ENCODE results near the gene AGBL4.

The AGBL4 gene

DNA sequence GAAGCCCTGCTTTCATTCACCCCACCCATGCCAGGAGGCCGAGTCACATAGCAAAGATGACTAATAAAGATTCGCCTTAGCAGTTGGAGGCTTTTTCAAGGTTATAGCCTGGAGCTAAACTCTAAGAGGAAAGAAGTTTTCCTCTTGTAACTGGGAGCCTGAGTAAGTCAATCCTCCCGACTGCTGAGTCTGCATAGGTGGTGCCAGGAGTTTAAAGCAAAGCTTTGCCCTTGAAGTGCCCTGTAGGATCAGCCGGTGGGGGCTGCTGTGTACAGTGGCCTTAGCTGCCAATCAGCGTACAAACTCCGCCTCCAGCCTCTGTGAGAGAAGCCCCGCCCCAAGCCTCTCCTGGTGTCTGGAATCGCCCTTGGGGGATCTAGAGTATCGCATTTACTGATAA is 1404.2 kb downstream of the AGBL4 start:
- no peak for DNase-seq

DNA sequence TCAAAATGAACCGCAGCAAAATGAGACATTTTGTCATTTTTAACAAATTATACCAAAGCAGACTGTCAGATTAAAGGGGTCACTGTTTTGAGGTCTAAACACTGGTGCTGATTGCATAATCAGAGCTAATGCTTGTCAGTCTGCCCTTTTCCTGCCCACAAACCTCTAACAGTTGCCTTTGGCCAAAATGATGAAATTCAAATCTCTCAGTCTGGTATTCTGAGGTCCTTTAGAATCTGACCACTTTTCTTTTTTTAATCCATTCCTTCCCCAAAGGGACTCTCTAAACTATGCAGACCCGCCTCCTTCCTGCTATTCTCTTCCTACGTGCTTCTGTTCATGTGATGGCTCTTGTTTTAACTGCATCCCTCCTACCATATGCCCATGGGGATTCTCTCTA is 1406.5 kb downstream of the AGBL4 start:
- DNase-seq: no peak

DNA sequence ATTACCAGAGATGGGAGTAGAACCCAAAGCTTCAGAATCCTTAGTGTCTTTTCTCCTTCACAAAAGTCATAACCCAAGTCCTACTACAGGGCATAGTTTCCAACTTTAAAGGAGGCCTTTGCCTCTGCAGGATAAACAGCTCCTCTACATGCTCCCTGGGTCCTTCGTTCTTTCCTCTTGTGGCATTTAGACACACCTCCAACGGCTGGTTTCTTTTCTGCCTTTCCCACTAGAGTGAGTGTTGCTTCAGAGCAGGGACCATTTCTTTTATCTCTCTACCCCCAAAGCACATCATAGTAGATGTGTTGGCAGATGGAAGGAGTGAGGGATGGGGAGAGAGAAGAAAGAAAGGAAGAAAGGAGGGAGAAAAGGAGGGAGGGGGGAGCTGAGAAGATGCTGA is 1407.0 kb downstream of the AGBL4 start:
- DNase-seq: no peak

- DNase-seq: no peak
These were observed 1411.9 kb downstream of the AGBL4 start for GRCh38 chr1:48611841-48612240.

GRCh38 chr1:48610628-48611542 is 1412.9 kb downstream of the AGBL4 start:
- DNase-seq: peak; percentile 12

DNA sequence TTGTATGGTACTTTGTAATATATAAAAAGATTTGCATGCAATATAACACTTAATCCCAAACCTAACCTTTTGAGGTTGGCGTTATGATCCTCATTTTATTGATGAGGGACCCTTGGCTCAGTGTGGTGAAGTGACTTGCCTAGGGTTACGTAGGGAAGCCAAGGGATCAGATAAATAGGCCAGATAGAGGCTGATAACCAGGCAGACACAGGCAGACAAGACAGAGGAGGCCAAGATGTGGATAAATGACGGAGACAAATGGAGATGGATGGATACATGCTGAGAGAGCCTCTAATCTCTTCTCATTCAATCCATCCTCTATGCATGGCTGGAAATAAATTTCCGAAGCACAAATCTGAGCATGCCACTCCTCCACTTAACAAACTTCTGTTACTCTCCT is 1414.9 kb downstream of the AGBL4 start:
- no peak for DNase-seq

DNA sequence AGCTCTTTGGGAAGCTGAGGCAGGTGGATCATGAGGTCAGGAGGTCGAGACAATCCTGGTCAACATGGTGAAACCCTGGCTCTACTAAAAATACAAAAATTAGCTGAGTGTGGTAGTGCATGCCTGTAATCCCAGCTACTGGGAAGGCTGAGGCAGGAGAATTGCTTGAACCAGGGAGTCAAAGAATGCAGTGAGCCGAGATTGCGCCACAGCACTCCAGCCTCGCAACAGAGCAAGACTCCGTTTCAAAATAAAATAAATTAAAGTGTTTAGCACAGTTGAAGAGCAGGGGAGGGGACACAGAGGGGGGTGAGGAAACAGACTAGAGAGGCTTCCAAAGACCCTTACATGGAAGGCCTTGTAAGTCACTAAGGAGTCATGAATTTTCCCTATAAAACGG is 1420.5 kb downstream of the AGBL4 start:
- no peak for DNase-seq

GRCh38 chr1:48602349-48602748 is 1421.4 kb downstream of the AGBL4 start:
- DNase-seq: no peak

DNA sequence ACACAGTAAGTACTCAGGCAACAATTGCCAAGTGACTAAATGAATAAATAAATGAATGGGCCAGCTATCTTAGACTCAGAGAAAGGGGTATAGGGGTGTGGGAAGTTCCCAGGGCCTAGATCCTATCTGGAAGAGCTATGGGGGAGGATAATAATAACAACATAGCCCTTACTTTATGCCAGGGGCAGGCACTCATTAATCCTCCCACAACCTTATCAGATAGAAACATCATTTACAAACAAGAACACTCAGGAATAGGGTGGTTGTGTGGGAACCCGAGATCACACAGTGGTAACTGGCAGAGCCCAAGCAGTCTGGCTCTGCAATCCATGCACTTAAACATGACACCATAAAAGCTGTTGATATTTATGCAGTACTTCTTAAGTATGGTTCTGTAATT is 1423.6 kb downstream of the AGBL4 start:
- DNase-seq: no peak

- DNase-seq: no peak
These were observed 1426.1 kb downstream of the AGBL4 start for GRCh38 chr1:48597663-48598062.

- no peak for DNase-seq
These were observed 1427.7 kb downstream of the AGBL4 start for GRCh38 chr1:48596046-48596445.

DNA sequence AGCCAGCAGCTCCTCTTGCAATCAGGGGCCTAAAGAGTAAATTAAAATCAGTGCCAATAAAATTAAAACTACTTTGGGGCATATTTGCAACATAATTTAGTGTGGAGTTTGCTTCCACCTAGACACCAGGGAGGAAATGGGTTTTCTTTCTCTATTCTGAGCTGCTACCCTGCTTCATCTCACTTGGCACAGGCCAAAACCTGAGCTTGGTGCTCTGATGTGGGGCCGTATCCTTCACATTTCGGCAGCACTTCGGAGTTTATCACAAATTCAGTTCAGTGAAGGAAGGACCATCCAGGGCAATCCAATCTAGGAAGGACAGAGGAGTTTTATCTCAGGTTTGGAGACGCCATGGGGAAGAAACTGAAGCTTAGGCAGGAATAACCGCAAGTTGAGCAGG is 1428.1 kb downstream of the AGBL4 start:
- no peak for DNase-seq

GRCh38 chr1:48592330-48592729 is 1431.4 kb downstream of the AGBL4 start:
- DNase-seq: no peak

- no peak for DNase-seq
These were observed 1432.6 kb downstream of the AGBL4 start for GRCh38 chr1:48591181-48591580.

DNA sequence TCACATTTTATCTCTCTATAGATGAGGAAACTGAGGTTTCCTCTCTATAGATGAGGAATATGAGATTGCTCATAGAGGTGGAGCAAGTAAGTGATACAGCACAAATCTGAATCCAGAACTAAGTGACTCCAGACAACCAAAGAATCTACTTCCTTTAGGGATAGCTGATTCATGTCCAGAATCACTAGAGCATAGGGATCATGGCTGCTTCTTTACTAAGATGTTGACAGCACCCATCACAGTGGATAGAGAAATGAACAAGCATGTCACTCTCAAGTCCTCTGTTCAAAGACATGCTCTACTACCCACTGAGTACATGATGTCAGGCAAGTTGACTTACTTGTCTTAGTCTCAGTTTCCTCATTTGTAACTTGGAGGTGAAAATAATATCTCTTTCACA is 1435.7 kb downstream of the AGBL4 start:
- no peak for DNase-seq

DNA sequence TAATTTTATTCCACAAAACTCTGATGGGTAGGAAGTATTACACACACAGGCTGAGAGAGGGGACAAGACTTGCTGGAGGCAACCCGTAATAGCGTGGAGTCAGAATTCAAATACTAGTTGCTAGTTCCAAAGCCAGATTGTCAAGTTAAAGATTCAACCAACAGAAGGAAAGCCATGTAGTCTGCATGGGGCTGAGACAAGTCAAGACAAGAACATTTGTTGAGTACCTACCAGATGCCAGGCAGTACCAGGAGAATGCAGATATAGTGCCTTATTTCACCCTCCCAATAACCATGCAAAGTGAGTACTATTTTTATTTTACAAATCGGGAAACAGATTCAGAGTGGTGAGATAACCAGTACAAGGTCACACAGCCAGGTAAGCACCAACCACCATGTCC is 1441.3 kb downstream of the AGBL4 start:
- no peak for DNase-seq

DNA sequence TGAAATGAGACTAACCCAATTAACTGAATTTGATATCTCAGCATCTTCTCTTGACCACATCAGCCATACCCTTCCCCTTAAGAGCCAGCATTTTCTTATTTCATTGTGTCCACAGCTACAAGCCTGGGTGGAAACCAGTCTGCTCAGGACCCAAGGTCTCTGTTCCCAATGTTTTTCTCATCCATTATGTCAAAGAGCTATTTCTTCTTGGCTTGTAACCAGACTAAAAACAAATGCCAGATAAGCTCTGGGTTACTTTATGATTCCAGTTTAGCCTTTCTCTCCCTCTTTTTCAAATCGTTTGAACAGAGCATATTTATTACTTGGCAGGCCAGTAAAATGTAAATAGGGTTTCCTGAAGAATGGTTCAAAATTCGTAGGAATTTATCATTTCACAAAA is 1442.5 kb downstream of the AGBL4 start:
- DNase-seq: no peak

- DNase-seq: no peak
These were observed 1447.2 kb downstream of the AGBL4 start for GRCh38 chr1:48576565-48576964.

GRCh38 chr1:48572646-48573258 is 1451.0 kb downstream of the AGBL4 start:
- peak; percentile 38 for DNase-seq

DNA sequence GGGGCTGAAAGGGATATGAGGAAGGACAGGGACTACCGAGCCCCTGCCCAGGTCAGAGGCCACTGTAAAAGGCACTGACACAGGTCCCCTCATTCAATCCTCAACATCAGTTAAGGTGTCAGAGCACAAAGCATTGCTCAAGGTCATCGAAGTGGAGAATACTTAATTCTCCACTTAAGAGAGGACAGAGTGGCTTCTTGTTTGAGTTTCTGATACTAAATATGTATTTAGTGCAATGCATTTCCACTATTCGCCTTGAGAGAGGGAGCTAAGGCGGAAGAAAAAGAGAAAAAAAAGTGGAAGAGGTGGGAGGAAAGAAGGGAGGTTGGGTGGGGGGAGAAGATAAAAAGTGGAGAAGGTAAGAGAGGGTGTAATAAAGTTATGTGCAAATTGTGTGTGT is 1451.6 kb downstream of the AGBL4 start:
- no peak for DNase-seq

GRCh38 chr1:48571303-48571987 is 1452.3 kb downstream of the AGBL4 start:
- DNase-seq: no peak

DNA sequence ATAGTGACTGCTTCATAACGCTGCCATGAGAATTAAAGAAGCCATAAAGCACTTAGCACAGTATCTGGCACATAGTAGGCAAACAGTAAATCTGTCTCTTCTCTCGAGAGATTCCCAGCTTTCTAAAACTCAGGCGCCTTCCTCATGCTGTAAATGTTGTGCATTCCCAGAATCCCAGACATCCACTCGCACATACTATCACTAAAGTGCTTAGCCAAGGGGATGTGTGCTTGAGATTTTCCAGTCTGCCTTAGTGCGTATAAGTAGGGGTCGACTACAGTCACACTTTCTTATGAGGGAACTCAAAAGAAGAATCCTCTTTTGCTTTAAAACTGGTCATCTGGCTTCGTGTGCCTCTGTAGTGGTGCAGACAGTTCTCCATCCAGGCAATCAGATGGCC is 1453.2 kb downstream of the AGBL4 start:
- DNase-seq: no peak

GRCh38 chr1:48568501-48568900 is 1455.3 kb downstream of the AGBL4 start:
- DNase-seq: no peak

DNA sequence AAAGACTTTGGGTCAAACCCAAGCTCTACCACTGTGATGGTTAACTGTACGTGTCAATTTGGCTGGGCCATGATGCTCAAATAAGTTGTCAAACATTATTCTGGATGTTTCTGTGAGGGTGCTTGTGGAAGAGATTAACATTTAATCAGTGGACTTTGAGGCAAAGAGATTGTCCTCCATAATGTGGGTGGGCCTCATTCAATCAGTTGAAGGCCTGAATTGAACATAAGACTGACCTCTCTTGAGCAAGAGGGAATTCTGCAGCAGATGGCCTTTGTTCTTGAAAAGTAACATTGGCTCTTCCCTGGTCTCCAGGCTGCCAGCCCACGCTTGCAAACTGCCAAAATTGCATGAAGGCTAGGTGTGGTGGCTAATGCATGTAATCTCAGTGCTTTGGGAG is 1457.3 kb downstream of the AGBL4 start:
- no peak for DNase-seq
